Activated T-helper 17 cell treated with anti-CD3 and anti-CD28 coated beads, Interleukin-2, amount 50 U/mL, for 72 hours (primary cell): ENCODE data around the gene LGALS9. TPM values are rescaled to one million over a fixed set of nuclear protein-coding genes. Genes with fewer than 3 reads are reported as not detected.

Experiments
- ATAC-seq: fragments of 150-1000 bp; cut with Tn5 transposase; replicated peaks from 2 replicates; pipeline ENCODE4 v1.10.0; 2021; ENCODE audit warnings: mild to moderate bottlenecking, moderate library complexity
- H3K27ac Mint-ChIP-seq: one replicate; pipeline ENCODE4 v1.8.0; 2022; ENCODE audit warnings: mixed read lengths
- H3K27me3 Mint-ChIP-seq: one replicate; pipeline ENCODE4 v1.8.0; 2022; ENCODE audit warnings: mixed read lengths
- H3K36me3 Mint-ChIP-seq: one replicate; pipeline ENCODE4 v1.8.0; 2022; ENCODE audit warnings: low read depth, mild to moderate bottlenecking, mixed read lengths
- H3K4me1 Mint-ChIP-seq: one replicate; pipeline ENCODE4 v1.8.0; 2022; ENCODE audit warnings: mixed read lengths
- H3K4me3 Mint-ChIP-seq: one replicate; pipeline ENCODE4 v1.8.0; 2022; ENCODE audit warnings: mild to moderate bottlenecking, mixed read lengths
- H3K9me3 Mint-ChIP-seq: one replicate; pipeline ENCODE4 v1.8.0; 2022; ENCODE audit warnings: mixed read lengths
- total RNA-seq, 2 donors: library from RNA; stranded (reverse); gene quantifications; one replicate each; pipeline ENCODE4 v1.2.3, GENCODE V29; 2022

LGALS9 gene
- total RNA-seq, 2 donors from 2014 or later = 29.7 to 36.8 TPM

GRCh38 chr17:27597783-27598320 is 33.1 kb upstream of the LGALS9 start:
- ATAC-seq = no peak
- Mint-ChIP-seq H3K27me3 (no peaks in the 10 kb centered on the region), H3K9me3 (no peaks in the 10 kb centered on the region), H3K4me3 (no peak overlapping the region), H3K36me3 (peaks cover 38% of the 10 kb centered on the region), H3K4me1 (no peaks in the 10 kb centered on the region), H3K27ac (no peak overlapping the region)

- peak overlapping the region; percentile 48 for H3K27ac Mint-ChIP-seq
- H3K9me3 Mint-ChIP-seq = no peaks in the 10 kb centered on the region
Observed at GRCh38 chr17:27598337-27599050, 32.5 kb upstream of the LGALS9 start.

GRCh38 chr17:27600471-27600870 is 30.5 kb upstream of the LGALS9 start:
- H3K36me3 Mint-ChIP-seq = peaks cover 44% of the 10 kb centered on the region
- no peaks in the 10 kb centered on the region for H3K4me1 Mint-ChIP-seq
- no peaks in the 10 kb centered on the region for H3K9me3 Mint-ChIP-seq
- no peak for ATAC-seq
- no peak overlapping the region for H3K27ac Mint-ChIP-seq
- no peak overlapping the region for H3K4me3 Mint-ChIP-seq
- H3K27me3 Mint-ChIP-seq = no peaks in the 10 kb centered on the region

More at GRCh38 chr17:27598337-27599050, 32.5 kb upstream of the LGALS9 start:
- Mint-ChIP-seq H3K27me3 (no peaks in the 10 kb centered on the region), H3K4me3 (no peak overlapping the region), H3K36me3 (peaks cover 37% of the 10 kb centered on the region), H3K4me1 (no peaks in the 10 kb centered on the region)
- no peak for ATAC-seq

- no peaks in the 10 kb centered on the region for H3K9me3 Mint-ChIP-seq
- H3K27ac Mint-ChIP-seq = no peak overlapping the region
- ATAC-seq = peak; percentile 43
- H3K36me3 Mint-ChIP-seq = peaks cover 53% of the 10 kb centered on the region
- H3K4me3 Mint-ChIP-seq = no peak overlapping the region
- no peaks in the 10 kb centered on the region for H3K4me1 Mint-ChIP-seq
- H3K27me3 Mint-ChIP-seq = no peaks in the 10 kb centered on the region
Observed at GRCh38 chr17:27601069-27601974, 29.7 kb upstream of the LGALS9 start.

GRCh38 chr17:27601975-27602302 is 29.0 kb upstream of the LGALS9 start:
- no peaks in the 10 kb centered on the region for H3K4me1 Mint-ChIP-seq
- ATAC-seq = no peak
- H3K36me3 Mint-ChIP-seq = peaks cover 54% of the 10 kb centered on the region
- H3K27me3 Mint-ChIP-seq = no peaks in the 10 kb centered on the region
- no peak overlapping the region for H3K4me3 Mint-ChIP-seq
- no peak overlapping the region for H3K27ac Mint-ChIP-seq
- no peaks in the 10 kb centered on the region for H3K9me3 Mint-ChIP-seq

GRCh38 chr17:27602721-27603420 is 28.1 kb upstream of the LGALS9 start:
- peak; percentile 51 for ATAC-seq
- peaks cover 53% of the 10 kb centered on the region for H3K36me3 Mint-ChIP-seq
- no peak overlapping the region for H3K27ac Mint-ChIP-seq
- no peaks in the 10 kb centered on the region for H3K27me3 Mint-ChIP-seq
- H3K9me3 Mint-ChIP-seq = no peaks in the 10 kb centered on the region
- no peak overlapping the region for H3K4me3 Mint-ChIP-seq
- no peaks in the 10 kb centered on the region for H3K4me1 Mint-ChIP-seq

GRCh38 chr17:27603421-27603770 is 27.6 kb upstream of the LGALS9 start:
- Mint-ChIP-seq H3K4me3 (no peak overlapping the region), H3K36me3 (peaks cover 57% of the 10 kb centered on the region), H3K27me3 (no peaks in the 10 kb centered on the region), H3K4me1 (peaks cover 4% of the 10 kb centered on the region), H3K9me3 (no peaks in the 10 kb centered on the region), H3K27ac (no peak overlapping the region)
- no peak for ATAC-seq

- peaks cover 65% of the 10 kb centered on the region for H3K36me3 Mint-ChIP-seq
- no peaks in the 10 kb centered on the region for H3K27me3 Mint-ChIP-seq
- H3K4me1 Mint-ChIP-seq = peaks cover 5% of the 10 kb centered on the region
- ATAC-seq = no peak
- no peaks in the 10 kb centered on the region for H3K9me3 Mint-ChIP-seq
- no peak overlapping the region for H3K27ac Mint-ChIP-seq
- H3K4me3 Mint-ChIP-seq = no peak overlapping the region
Observed at GRCh38 chr17:27603880-27604794, 26.9 kb upstream of the LGALS9 start.

- Mint-ChIP-seq H3K27me3 (no peaks in the 10 kb centered on the region), H3K36me3 (peaks cover 71% of the 10 kb centered on the region), H3K4me3 (no peak overlapping the region), H3K9me3 (no peaks in the 10 kb centered on the region), H3K27ac (no peak overlapping the region), H3K4me1 (peaks cover 5% of the 10 kb centered on the region)
- ATAC-seq = no peak
Observed at GRCh38 chr17:27605409-27605808, 25.6 kb upstream of the LGALS9 start.

- Mint-ChIP-seq H3K4me1 (peaks cover 9% of the 10 kb centered on the region), H3K27ac (no peak overlapping the region), H3K36me3 (peaks cover 81% of the 10 kb centered on the region), H3K4me3 (no peak overlapping the region), H3K27me3 (no peaks in the 10 kb centered on the region), H3K9me3 (no peaks in the 10 kb centered on the region)
- no peak for ATAC-seq
Observed at GRCh38 chr17:27607521-27608091, 23.4 kb upstream of the LGALS9 start.

- no peak overlapping the region for H3K4me3 Mint-ChIP-seq
- H3K36me3 Mint-ChIP-seq = peaks cover 91% of the 10 kb centered on the region
- peak overlapping the region; percentile 75 for H3K27ac Mint-ChIP-seq
- peak; percentile 78 for ATAC-seq
- peaks cover 9% of the 10 kb centered on the region for H3K4me1 Mint-ChIP-seq
- no peaks in the 10 kb centered on the region for H3K9me3 Mint-ChIP-seq
- no peaks in the 10 kb centered on the region for H3K27me3 Mint-ChIP-seq
Observed at GRCh38 chr17:27608328-27609230, 22.4 kb upstream of the LGALS9 start.

- peaks cover 9% of the 10 kb centered on the region for H3K4me1 Mint-ChIP-seq
- H3K9me3 Mint-ChIP-seq = no peaks in the 10 kb centered on the region
- no peak overlapping the region for H3K4me3 Mint-ChIP-seq
- no peaks in the 10 kb centered on the region for H3K27me3 Mint-ChIP-seq
- ATAC-seq = no peak
- no peak overlapping the region for H3K27ac Mint-ChIP-seq
- H3K36me3 Mint-ChIP-seq = peaks cover 92% of the 10 kb centered on the region
Observed at GRCh38 chr17:27609611-27610303, 21.2 kb upstream of the LGALS9 start.
